Activated effector memory CD4-positive, alpha-beta T cell treated with Interleukin-2 at 50 U/mL for 16 hours (primary cell): ENCODE measurements around the gene LSR.

ENCODE experiments used
- DNase-seq: peaks from one replicate; pipeline ENCODE4 v3.0.0-alpha.2; 2020

LSR gene

GRCh38 chr19:35290381-35291127 is 41.8 kb downstream of the LSR start:
- no peak for DNase-seq

- no peak for DNase-seq
Observed at GRCh38 chr19:35291259-35291658, 42.5 kb downstream of the LSR start.

- DNase-seq = no peak
Observed at GRCh38 chr19:35291916-35292315, 43.1 kb downstream of the LSR start, which contains the start of gene MAG. MAG (plus strand) TSS chr19:35292161; CDS start chr19:35295409, 3,248 bp downstream.

- no peak for DNase-seq
Observed at GRCh38 chr19:35292421-35293362, 43.9 kb downstream of the LSR start.

GRCh38 chr19:35293363-35293739 is 44.5 kb downstream of the LSR start:
- no peak for DNase-seq

- DNase-seq = no peak
Observed at GRCh38 chr19:35293808-35294207, 45.0 kb downstream of the LSR start.

- no peak for DNase-seq
Observed at GRCh38 chr19:35294328-35294727, 45.5 kb downstream of the LSR start.

- DNase-seq = no peak
Observed at GRCh38 chr19:35294859-35295791, 46.3 kb downstream of the LSR start.

GRCh38 chr19:35295792-35296462 is 47.1 kb downstream of the LSR start:
- DNase-seq = peak; percentile 29

GRCh38 chr19:35296644-35297514 is 48.1 kb downstream of the LSR start:
- no peak for DNase-seq

- DNase-seq = no peak
Observed at GRCh38 chr19:35297515-35297848, 48.7 kb downstream of the LSR start.

- no peak for DNase-seq
Observed at GRCh38 chr19:35297922-35298321, 49.1 kb downstream of the LSR start.

- DNase-seq = no peak
Observed at GRCh38 chr19:35298561-35298972, 49.8 kb downstream of the LSR start.

- DNase-seq = no peak
Observed at GRCh38 chr19:35299523-35300338, 50.9 kb downstream of the LSR start.

- DNase-seq = no peak
Observed at GRCh38 chr19:35300339-35300649, 51.5 kb downstream of the LSR start.

GRCh38 chr19:35301961-35302360 is 53.2 kb downstream of the LSR start:
- no peak for DNase-seq

GRCh38 chr19:35302446-35302845 is 53.6 kb downstream of the LSR start:
- DNase-seq = no peak

GRCh38 chr19:35303357-35303915 is 54.6 kb downstream of the LSR start:
- DNase-seq = no peak

- no peak for DNase-seq
Observed at GRCh38 chr19:35304036-35304435, 55.2 kb downstream of the LSR start.

GRCh38 chr19:35305181-35305580 is 56.4 kb downstream of the LSR start:
- DNase-seq = no peak
